GM12801 (cell line): ENCODE results near the gene LONRF3.

Experiments used
- TF ChIP-seq, protein P1 (sequence below): IDR thresholded peaks from one replicate; pipeline ENCODE4 v1.5.1; 2011; ENCODE audit warnings: control low read depth; ENCODE audit not compliant: insufficient read length; ENCODE audit errors: extremely low read depth

LONRF3 gene

GRCh38 chrX:119055687-119056086 is 81.3 kb downstream of the LONRF3 start:
- TF ChIP-seq, protein P1, sequence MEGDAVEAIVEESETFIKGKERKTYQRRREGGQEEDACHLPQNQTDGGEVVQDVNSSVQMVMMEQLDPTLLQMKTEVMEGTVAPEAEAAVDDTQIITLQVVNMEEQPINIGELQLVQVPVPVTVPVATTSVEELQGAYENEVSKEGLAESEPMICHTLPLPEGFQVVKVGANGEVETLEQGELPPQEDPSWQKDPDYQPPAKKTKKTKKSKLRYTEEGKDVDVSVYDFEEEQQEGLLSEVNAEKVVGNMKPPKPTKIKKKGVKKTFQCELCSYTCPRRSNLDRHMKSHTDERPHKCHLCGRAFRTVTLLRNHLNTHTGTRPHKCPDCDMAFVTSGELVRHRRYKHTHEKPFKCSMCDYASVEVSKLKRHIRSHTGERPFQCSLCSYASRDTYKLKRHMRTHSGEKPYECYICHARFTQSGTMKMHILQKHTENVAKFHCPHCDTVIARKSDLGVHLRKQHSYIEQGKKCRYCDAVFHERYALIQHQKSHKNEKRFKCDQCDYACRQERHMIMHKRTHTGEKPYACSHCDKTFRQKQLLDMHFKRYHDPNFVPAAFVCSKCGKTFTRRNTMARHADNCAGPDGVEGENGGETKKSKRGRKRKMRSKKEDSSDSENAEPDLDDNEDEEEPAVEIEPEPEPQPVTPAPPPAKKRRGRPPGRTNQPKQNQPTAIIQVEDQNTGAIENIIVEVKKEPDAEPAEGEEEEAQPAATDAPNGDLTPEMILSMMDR: no peak

DNA sequence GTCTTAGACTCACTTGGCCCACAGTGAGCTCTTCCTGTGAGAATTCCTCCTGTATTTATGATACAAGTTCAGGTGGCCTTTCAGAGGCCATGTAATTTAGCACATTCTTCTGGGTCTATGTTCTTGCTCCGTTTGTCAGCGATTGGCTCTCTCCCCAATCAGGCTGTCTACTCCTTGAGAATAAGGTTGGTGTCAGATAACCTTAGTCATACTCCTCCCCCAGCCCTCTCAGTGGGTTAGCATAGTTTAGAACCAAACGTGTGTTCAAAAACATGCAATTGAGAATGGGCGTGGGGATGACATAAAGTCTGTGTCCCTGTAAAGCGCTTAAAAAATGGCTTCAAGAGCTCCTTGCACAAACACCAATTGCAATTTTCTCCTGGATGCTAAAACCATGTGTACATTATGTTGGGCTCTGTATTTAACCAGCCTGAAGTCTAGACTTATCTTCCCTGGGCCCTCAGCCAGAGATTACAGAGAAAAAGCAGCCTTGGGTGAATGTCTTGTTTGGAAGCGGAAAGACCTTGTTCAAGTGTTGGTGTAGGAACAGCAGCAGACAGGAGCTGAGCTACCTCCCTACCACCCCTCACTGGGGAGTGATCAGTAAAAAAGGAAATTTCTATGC is 88.4 kb downstream of the LONRF3 start:
- TF ChIP-seq, protein P1: no peak

DNA sequence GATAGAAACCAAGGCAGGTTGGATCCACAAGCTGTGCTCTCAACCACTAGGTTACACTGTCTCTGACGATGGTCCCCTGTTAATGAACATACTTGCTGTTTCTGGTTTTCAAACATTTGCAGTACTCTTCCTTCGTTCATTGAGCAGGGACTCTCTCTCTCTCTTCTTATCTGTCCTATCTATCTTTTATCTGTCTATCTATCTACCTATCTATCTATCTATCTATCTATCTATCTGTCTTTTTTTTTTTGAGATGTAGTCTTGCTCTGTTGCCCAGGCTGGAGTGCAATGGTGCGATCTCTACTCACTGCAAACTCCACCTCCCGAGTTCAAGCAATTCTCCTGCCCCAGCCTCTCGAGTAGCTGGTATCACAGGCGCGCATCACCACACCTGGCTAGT is 89.0 kb downstream of the LONRF3 start:
- TF ChIP-seq, protein P1: no peak

DNA sequence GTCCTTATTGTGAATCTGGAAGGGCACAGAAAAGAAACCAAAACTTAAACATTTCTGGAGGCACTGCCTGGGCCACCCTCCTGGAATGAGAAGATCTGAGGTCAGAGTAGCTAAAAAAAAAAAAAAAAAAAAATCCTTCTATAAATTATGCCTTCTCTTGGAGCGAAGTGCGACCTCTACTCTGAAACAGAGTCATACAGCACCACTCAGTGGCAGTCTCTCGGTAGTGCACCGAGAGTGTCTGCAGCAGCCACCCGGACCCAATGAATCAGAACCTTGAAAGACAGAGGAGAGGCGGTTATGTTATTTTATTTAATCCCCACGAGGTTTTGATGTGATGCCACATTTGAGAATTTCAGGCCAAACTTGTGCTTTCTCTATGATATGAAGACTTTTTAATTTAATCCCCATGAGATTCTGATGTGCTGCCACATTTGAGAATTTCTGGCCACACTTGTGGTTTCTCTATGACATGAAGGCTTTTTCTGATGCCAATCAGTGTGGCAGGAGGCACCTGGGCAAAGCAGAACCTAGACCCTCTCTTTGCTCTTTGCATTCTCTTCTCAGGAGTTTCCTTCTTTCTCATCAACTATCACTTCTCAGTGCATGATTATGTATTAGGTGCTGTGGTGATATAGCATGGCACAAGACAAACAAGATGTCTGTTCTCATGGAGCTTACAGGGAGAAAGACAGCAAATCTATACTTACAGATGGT is 92.8 kb downstream of the LONRF3 start:
- TF ChIP-seq, protein P1: no peak
